ENCODE measurements around the gene MYO1E.

MYO1E gene

DNA sequence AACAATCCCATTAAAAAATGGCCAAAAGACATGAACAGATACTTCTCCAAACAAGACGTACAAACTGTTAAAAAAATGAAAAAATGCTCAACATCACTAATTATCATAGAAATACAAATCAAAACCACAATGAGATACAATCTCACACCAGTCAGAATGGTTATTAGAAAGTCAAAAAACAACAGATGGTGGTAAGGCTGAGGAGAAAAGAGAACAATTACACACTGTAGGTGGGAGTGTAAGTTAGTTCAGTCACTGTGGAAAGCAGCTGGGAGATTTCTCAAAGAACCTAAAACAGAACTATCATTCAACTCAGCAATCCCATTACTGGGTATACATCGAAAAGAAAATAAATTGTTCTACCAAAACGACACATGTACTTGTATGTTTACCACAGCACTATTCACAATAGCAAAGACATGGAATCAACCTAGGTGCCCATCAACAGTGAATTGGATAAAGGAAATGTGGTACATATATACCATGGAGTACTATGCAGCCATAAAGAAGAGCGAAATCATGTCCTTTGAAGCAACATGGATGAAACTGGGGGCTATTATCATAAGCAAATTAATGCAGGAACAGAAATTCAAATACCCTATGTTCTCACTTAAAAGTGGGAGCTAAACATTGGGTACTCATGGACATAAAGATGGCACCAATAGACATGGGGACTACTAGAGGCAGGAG, 51.5 kb downstream of the MYO1E start:
- Histone ChIP-seq H3K4me1 (peaks cover 0 to 41% (median 12%) of the 10 kb centered on the region in 4 donors), H3K9me3 (peaks cover 0 to 2% (median 0%) of the 10 kb centered on the region in 3 donors), H3K27ac (no peak overlapping the region), H3K4me3 (no peak overlapping the region), H3K27me3 (no peaks in the 10 kb centered on the region), H3K36me3 (no peaks in the 10 kb centered on the region)
- TF ChIP-seq, protein P1, sequence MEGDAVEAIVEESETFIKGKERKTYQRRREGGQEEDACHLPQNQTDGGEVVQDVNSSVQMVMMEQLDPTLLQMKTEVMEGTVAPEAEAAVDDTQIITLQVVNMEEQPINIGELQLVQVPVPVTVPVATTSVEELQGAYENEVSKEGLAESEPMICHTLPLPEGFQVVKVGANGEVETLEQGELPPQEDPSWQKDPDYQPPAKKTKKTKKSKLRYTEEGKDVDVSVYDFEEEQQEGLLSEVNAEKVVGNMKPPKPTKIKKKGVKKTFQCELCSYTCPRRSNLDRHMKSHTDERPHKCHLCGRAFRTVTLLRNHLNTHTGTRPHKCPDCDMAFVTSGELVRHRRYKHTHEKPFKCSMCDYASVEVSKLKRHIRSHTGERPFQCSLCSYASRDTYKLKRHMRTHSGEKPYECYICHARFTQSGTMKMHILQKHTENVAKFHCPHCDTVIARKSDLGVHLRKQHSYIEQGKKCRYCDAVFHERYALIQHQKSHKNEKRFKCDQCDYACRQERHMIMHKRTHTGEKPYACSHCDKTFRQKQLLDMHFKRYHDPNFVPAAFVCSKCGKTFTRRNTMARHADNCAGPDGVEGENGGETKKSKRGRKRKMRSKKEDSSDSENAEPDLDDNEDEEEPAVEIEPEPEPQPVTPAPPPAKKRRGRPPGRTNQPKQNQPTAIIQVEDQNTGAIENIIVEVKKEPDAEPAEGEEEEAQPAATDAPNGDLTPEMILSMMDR (IDR thresholded peaks at IDR 0.05) = no peak
- no peak for DNase-seq
- intact Hi-C loops (cut with DNase I; ENCODE audit: low total_unique reads) = no loop called here

DNA sequence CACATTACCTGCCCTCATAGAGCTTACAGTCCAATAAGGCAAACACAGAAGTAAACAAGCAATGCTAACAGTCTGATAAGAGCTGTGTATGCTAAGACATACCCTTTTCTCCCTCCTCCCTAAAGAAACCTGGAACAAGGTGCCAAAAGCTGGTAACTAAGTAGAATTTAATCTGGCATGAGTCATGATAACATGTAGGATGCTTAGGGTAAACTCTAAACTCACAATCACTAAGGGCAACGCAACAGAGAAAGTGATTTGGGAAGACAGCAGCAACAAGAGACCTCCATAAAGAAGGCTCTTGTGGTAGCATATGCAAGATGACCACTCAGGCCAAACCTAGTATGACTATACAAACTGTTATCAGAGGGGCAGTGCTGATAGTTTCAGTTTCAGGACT, 55.5 kb downstream of the MYO1E start:
- H3K4me1 ChIP-seq = peaks cover 0 to 57% (median 44%) of the 10 kb centered on the region in 4 donors
- H3K9me3 ChIP-seq = peaks cover 0 to 2% (median 0%) of the 10 kb centered on the region in 3 donors
- no peak for DNase-seq
- TF ChIP-seq, protein P1 (IDR thresholded peaks at IDR 0.05) = no peak
- no peaks in the 10 kb centered on the region for H3K27me3 ChIP-seq
- peak overlapping the region in 1 of 2 donors; percentile 76 for H3K27ac ChIP-seq
- no peaks in the 10 kb centered on the region for H3K36me3 ChIP-seq
- H3K4me3 ChIP-seq = no peak overlapping the region
- intact Hi-C loops (cut with DNase I; ENCODE audit: low total_unique reads) = no loop called here

DNA sequence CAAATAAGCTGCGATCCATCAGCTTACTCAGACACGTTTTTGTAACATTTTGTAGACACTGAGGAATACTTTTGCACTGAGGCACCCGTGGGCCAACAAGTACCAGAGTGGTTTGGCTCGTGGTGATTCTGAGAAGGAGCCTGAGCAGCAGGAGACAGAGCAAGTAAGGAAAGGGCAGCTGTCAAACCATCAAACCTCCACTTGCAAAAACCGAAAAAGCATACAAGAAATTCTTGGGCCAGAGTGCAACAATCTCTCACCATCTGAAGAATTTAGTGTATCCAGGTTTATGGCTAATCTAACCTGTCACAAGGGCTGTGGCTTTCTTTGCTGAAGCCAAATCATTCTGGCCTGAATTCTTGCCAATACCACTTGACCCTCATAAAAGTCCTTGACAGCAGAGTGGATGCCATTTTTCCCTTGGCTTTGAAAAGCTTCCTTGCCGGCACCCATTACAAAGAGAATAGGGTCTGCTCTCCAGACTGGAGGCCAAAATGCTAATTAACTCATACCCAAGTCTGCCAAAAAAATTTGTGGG, 56.7 kb downstream of the MYO1E start:
- peaks cover 0 to 2% (median 0%) of the 10 kb centered on the region in 3 donors for H3K9me3 ChIP-seq
- DNase-seq = peak in 1 of 2 donors; percentile 71
- H3K36me3 ChIP-seq = no peaks in the 10 kb centered on the region
- peaks cover 0 to 70% (median 45%) of the 10 kb centered on the region in 4 donors for H3K4me1 ChIP-seq
- H3K4me3 ChIP-seq = peak overlapping the region in 1 of 2 donors; percentile 1
- TF ChIP-seq, protein P1 (IDR thresholded peaks at IDR 0.05) = no peak
- H3K27me3 ChIP-seq = no peaks in the 10 kb centered on the region
- H3K27ac ChIP-seq = peak overlapping the region; percentile 46 to 76
- intact Hi-C loops (cut with DNase I; ENCODE audit: low total_unique reads) = no loop called here

DNA sequence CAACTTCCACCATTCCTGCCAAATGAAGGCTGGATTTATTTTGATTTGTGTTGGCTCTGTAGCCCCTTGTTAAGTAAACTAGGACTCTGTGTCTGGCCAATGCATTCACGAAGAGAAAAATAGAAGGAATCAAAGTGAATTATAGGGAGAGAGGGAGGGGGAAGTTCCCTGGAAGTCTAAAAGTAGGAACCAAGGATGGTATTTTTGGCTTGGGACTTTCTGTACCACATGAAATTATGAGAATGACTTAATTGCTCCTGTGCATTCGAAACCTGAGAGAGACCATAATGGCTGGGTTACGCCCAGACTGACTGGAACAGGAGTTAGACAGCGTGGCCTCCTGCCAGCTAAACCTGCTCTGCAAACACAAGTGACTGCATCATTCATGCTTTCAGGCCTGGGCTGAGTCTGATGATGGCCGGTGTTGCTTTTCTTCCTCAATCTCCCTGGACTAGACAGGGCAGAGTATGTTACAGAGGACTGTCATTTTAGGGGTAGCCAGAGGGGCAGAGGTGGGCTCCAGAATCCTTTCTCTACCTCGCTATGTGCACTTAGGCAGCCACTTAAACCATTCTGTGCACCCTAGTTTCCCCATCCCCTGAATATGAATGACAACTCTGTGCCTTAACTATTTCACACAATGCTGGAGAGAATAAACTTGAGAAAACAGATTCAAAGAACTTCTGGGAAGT, 58.9 kb downstream of the MYO1E start:
- intact Hi-C loops (cut with DNase I; ENCODE audit: low total_unique reads) = no loop called here
- H3K27me3 ChIP-seq = no peaks in the 10 kb centered on the region
- no peaks in the 10 kb centered on the region for H3K9me3 ChIP-seq
- peak; percentile 91 to 96 for DNase-seq
- no peak overlapping the region for H3K4me3 ChIP-seq
- H3K4me1 ChIP-seq = peaks cover 0 to 92% (median 46%) of the 10 kb centered on the region in 4 donors
- H3K36me3 ChIP-seq = no peaks in the 10 kb centered on the region
- TF ChIP-seq, protein P1 (IDR thresholded peaks at IDR 0.05) = no peak
- H3K27ac ChIP-seq = peak overlapping the region; percentile 70 to 76

DNA sequence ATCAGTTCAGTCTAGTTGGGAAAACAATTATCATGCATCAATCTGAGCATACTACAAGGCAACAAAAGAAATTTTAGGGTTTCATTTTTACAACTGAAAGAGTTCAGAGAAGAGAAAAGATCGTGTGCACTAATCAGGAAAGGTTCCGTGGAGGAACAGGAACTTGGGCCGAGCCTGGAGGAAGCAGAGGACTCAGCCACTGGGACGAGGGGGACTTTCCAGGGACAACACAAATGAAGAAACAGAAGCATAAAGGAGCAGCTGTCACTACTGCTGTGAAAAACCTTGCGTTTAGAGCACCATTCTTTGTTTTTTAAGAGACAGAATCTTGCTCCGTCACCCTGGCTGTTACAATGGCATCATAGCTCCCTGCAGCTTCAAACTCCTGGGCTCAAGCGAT, 60.5 kb downstream of the MYO1E start:
- Histone ChIP-seq H3K27me3 (no peaks in the 10 kb centered on the region), H3K27ac (peak overlapping the region; percentile 70 to 76), H3K4me3 (no peak overlapping the region), H3K4me1 (peaks cover 0 to 95% (median 48%) of the 10 kb centered on the region in 4 donors), H3K9me3 (no peaks in the 10 kb centered on the region), H3K36me3 (no peaks in the 10 kb centered on the region)
- intact Hi-C loops (cut with DNase I; ENCODE audit: low total_unique reads) = no loop called here
- TF ChIP-seq, protein P1 (IDR thresholded peaks at IDR 0.05) = no peak
- DNase-seq = peak in 1 of 2 donors; percentile 34
